Activated CD8-positive, alpha-beta memory T cell treated with anti-CD3 and anti-CD28 coated beads, Interleukin-2, amount 50 U/mL, for 1 hour (primary cell): Measurements from ENCODE around the gene ABCB4.
"Not testable (repeated sequence)": the region's sequence is repeated elsewhere in the genome, so short reads cannot be mapped to it uniquely, and the experiment has no call there.

Experiments
- DNase-seq: peaks from one replicate; pipeline ENCODE4 v3.0.0-alpha.2; 2020; ENCODE audit errors: extremely low read depth

ABCB4 gene

DNA sequence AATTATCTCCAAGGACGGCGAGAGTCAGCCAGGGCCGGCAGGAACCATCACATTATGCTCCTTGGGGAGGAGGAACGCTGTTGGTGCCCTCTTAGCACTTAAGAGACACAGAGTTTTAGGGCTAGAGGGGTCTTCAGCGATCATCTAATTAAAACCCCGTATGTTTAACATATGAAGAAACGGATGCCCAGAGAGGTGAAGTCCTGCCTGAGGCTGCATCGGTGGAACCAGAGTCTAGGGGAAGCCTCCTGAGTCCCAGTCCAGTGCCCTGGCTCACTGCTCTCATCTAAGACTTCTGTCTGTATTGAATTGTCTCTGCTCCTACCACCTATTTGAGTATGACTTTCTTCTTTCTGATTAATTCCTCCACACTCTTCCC is 688 bp upstream of the ABCB4 start:
- no peak for DNase-seq

DNA sequence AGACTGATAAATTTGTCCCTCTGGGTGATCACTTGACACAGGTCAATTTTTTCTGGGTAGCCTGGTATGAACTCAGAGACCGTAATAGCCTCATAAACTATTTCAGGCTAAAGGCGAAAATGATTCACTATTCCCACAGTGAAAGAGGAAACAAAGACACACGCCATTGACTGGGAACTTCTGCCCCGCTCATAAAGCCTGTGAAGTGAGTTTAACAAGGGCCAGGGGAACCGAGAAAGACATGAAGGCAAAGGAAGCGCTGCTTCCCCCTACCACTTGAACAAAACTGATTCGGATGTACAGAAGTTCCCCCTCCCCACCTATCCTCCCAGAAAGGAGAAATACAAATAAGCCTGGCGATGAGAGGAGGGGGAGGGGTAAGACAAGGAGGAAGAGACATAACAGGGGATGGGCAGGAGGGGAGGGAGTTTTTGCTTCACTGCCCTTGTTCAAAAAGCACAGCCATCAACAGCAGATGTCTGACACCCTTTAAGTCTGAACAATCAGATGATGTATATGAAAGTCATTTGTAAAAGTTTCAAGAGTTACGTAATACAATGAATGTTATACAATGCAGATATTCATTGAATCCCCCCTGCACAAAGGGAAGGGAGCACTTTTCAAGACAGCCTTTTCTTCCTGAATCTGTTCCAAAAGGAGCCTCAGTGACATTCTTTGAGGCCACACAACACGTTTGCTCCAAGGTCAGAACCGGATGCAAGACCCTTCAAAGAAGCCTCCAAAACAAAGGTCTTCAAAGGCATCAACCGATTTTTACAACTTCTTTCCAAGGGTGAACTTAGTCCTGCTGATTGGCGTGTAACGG is 734 bp downstream of the ABCB4 start:
- DNase-seq = no peak

- DNase-seq = no peak
Measured at GRCh38 chr7:87473986-87474385, 1.5 kb downstream of the ABCB4 start.

DNA sequence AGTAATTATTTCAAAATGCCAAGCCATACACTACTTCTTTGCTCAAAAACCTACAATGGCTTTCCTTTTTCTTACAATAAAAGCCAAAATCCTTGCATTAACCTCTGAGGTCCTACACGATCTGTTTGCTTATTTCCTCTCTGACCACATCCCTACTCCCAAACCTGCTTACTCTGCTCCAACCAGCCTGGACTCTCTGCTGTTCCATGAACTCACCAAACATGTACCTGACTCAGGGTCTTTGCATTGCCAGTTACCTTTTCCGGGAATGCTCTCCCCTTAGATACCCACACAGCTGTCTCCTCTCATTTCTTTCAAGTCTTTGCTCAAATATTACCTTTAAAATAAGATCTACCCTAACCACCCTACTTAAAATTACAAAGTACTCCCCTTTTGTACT is 2.3 kb downstream of the ABCB4 start:
- DNase-seq = no peak

DNA sequence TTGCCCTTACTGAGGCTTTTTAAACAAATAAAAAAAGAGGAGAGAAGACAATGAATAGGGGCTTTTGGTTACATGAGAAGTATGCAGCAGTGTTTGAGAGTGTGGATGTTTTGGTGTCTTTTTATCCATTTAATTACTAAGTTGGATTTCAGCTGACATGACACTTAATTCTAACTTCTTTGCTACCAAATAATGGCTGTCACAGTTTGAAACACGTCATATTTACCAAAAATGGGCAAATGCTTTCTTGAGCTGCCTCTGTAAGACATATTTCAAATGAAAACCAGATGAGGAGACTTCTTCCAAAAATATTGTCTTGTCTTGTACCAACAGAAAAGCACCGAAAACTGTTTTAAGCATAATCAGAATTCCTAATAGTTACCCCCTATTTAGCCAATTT is 4.0 kb downstream of the ABCB4 start:
- no peak for DNase-seq

GRCh38 chr7:87469204-87469603 is 6.3 kb downstream of the ABCB4 start:
- not testable (repeated sequence) for DNase-seq

- DNase-seq = not testable (repeated sequence)
Measured at GRCh38 chr7:87465534-87465880, 10.0 kb downstream of the ABCB4 start.

DNA sequence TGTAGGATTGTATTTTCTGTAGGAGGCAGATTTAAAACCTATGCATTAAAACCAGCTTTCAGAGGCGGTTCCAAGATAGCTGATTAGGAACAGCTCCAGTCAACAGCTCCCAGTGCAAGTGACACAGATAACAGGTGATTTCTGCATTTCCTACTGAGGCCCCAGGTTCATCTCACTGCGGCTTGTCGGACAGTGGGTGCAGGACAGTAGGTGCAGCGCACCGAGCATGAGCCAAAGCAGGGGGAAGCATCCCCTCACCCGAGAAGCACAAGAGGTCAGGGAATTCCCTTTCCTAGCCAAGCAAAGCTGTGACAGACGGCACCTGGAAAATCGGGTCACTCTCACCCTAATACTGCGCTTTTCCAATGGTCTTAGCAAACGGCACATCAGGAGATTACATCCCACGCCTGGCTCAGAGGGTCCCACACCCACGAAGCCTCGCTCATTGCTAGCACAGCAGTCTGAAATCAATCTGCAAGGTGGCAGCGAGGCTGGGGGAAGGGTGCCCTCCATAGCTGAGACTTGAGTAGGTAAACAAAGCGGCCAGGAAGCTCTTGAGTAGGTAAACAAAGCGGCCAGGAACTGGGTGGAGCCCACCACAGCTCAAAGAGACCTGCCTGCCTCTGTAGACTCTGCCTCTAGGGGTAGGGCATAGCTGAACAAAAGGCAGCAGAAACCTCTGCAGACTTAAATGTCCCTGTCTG is 10.5 kb downstream of the ABCB4 start:
- DNase-seq = not testable (repeated sequence)

DNA sequence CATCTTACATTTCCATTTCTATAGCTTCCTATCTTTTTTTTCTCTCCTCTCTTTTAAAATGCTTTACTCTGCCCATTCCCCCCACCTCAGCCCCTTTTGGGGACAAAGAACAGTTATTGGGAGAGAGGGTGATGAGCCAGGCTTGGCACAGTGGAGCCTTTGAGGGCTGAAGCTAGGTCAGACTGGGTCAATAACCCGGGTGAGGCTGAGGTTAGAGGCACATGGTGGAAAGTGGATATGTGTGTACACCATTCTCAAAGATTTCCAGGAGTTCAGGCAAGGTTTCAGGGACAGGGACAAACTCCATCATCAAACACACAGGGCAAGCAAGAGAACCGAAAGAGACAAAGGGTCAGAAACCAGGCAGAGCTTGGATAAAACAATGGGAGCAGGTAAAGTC is 11.5 kb downstream of the ABCB4 start:
- DNase-seq = no peak

DNA sequence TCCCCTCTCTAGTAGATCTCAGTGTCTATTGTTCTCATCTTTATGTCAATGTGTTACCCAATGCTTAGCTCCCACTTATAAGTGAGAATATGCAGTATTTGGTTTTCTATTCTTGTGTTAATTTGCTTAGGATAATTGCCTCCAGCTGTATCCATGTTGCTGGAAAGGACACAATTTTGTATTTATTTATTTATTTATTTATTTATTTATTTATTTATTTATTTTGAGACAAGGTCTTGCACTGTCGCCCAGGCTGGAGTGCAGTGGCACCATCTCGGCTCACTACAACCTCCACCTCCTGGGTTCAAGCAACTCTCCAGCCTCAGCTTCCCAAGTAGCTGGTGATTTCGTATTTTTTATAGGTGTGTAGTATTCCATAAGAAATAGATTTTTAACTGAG is 15.0 kb downstream of the ABCB4 start:
- DNase-seq = not testable (repeated sequence)

GRCh38 chr7:87459941-87460340 is 15.5 kb downstream of the ABCB4 start:
- DNase-seq = no peak

DNA sequence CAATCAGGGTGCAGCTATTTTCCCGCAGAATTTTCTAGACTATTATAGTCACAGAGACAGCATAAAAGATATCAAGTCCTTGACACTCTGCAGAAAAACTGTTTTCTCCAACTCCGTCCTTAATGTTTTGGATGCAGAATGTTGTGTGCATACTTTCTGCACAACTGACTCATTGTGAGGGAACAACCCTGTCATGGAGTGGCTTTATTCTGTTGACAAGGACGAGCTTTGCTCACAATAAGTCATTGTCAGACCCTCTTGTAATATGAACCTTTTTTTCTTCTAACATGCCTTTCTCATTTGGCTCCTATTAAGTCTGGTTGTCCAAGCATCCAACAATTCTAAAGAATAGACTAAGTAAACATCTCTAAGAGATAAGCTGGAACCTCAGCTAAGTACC is 17.3 kb downstream of the ABCB4 start:
- DNase-seq = no peak

DNA sequence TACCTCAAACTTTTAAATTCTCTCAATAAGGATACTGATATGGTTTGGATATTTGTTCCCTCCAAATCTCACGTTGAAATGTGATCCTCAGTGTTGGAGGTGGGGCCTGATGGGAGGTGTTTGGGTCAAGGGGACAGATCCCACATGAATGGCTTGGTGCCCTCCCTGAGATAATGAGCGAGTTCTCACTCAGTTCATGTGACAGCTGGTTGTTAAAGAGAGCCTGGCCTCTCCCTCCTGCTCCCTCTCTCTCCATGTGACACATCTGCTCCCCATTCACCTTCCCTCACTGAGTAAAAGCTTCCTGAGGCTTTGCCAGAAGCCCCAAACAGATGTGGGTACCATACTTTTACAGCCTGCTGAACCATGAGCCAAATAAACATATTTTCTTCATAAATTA is 19.2 kb downstream of the ABCB4 start:
- DNase-seq = no peak

DNA sequence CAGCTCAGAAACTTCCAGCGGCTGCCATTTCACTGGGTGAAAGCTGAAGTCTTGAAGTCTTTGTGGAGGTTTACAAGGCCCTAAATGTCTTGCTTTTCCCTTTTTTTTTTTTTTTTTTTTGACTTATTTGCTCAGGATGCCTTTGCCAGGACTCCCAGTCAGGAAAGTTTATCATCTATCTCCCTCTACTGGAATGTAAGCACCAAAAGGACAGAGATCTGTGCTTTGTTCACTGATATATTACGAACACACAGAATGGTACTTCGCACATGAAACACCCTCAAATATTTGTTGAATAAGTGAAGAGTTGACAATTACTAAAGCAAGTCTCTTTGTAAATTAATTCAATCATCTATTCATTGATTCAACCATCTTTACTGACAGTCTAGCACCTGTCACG is 23.2 kb downstream of the ABCB4 start:
- DNase-seq = no peak

GRCh38 chr7:87451187-87451586 is 24.3 kb downstream of the ABCB4 start:
- DNase-seq = no peak

DNA sequence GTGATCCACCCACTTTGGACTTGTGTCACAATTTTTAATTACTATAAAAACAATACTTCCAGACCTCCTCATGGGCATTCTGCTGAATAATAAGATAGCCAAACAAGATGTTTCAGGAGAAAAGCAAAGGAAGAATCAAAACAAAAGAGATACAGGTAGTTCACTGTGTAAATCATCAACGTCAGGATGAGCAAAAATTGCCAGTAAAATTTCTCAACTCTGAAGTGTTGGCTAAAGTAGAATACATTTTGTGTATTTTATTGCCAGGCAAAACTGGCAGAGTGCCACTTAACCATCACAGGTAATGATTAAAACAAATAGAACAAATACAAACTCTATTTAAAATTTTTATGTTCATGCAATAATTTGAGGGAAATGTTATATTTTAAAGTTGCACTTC is 24.8 kb downstream of the ABCB4 start:
- no peak for DNase-seq

DNA sequence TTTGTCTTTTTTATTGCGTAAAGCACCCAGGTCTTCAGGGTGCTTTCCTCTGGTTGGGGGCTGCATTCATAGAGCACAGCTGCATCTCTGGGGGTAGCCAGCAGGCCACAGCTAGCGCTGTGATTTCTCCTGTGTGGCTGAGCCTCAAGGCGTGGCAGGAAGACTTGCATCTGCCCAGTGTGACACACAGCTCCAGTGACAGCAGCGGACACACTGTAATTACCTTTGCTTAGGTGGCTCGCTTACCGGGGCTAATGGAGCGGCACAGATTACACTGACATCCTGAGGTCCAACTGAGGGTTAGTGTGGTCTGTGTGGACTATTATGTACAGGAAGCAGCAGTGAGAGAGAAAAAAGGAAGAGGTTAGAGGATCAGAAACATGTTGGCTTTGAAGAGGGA is 27.1 kb downstream of the ABCB4 start:
- DNase-seq = no peak

- no peak for DNase-seq
Measured at GRCh38 chr7:87447116-87447635, 28.3 kb downstream of the ABCB4 start.

- no peak for DNase-seq
Measured at GRCh38 chr7:87445897-87446296, 29.6 kb downstream of the ABCB4 start.

DNA sequence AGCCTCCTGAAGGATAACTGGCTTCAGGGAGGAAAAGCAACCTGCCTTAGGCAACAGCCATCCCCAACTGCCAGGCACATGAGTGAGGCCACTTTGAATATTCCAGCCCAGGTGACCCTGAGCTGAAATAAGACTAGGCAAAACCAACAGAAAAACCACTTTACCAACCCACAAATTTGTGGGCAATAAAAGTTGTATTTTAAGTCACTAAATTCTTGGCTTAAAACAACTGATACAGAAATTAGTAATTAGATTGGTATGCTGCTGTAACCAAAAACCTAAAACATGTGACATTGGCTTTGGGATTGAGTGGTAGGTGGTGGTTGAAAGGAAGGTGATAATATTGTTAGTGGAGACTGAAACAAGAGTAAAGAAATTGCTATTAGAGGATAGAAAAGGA is 39.9 kb downstream of the ABCB4 start:
- DNase-seq = no peak

GRCh38 chr7:87432536-87432935 is 42.9 kb downstream of the ABCB4 start:
- DNase-seq = no peak

- DNase-seq = no peak
Measured at GRCh38 chr7:87427288-87427687, 48.2 kb downstream of the ABCB4 start.

- DNase-seq = no peak
Measured at GRCh38 chr7:87426160-87426559, 49.3 kb downstream of the ABCB4 start.
